Lower leg skin (tissue), 3 donors: ENCODE results near the gene LCP1.

Source experiments
- POLR2A ChIP-seq, 2 donors: fragments of 450-650 bp; IDR thresholded peaks; one replicate each; pipeline ENCODE4 v1.6.1; 2016 to 2017; ENCODE audit warnings: antibody characterized with exemption in 2 of 2, mild to moderate bottlenecking in 1 of 2, moderate library complexity in 1 of 2
- TF ChIP-seq, protein P1 (sequence below), 3 donors: fragments of 450-650 bp; IDR thresholded peaks; one replicate each; pipeline ENCODE4 v1.5.1; 2016; ENCODE audit warnings: antibody characterized with exemption in 3 of 3, mild to moderate bottlenecking in 3 of 3, moderate library complexity in 2 of 3

DNA sequence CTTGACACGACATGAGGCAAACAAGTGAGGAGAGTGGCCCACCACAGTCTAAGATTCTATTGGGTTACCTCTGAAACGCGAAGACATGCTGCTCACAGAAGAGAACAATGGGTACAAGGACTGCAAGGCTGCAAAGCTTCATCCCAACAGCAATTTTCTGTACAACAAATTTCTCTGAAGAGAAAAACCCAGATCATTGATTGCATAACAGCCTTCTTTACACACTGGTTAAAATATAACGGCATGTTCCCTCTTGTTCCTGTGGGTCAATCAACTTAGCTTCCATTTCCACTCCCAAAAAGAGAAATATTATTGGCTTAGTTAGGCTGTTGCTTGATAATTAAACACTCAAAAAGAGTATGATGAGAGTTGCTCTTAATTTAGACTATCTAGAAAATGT is 77.1 kb downstream of the LCP1 start, which contains the start of gene CPB2:
- TF ChIP-seq, protein P1, sequence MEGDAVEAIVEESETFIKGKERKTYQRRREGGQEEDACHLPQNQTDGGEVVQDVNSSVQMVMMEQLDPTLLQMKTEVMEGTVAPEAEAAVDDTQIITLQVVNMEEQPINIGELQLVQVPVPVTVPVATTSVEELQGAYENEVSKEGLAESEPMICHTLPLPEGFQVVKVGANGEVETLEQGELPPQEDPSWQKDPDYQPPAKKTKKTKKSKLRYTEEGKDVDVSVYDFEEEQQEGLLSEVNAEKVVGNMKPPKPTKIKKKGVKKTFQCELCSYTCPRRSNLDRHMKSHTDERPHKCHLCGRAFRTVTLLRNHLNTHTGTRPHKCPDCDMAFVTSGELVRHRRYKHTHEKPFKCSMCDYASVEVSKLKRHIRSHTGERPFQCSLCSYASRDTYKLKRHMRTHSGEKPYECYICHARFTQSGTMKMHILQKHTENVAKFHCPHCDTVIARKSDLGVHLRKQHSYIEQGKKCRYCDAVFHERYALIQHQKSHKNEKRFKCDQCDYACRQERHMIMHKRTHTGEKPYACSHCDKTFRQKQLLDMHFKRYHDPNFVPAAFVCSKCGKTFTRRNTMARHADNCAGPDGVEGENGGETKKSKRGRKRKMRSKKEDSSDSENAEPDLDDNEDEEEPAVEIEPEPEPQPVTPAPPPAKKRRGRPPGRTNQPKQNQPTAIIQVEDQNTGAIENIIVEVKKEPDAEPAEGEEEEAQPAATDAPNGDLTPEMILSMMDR (IDR thresholded peaks at IDR 0.05) = no peak
- TF ChIP-seq POLR2A (IDR thresholded peaks at IDR 0.05) = no peak
